IMR-90 (cell line): ENCODE data around the gene ALKBH7. TPM values are rescaled to one million over a fixed set of nuclear protein-coding genes. Genes with fewer than 3 reads are reported as not detected.

Experiments used
- ATAC-seq: fragments of 200-7000 bp; cut with Tn5 transposase; 2 replicates; pipeline ENCODE4 v1.9.1; 2020; ENCODE audit warnings: low read depth, mild to moderate bottlenecking, moderate library complexity
- BruUV-seq: library from RNA; stranded (reverse); fragments of 400-500 nt; replicated peaks from 2 replicates; lab custom pipeline; 2021; lab: Mats Ljungman, UMichigan
- CTCF ChIA-PET: fragments of 300-600 bp; formaldehyde crosslinking; extraction: SDS; loops from one replicate; lab custom pipeline; 2021; ENCODE audit warnings: antibody characterized with exemption; lab: Yijun Ruan, JAX
- POLR2A ChIA-PET: fragments of 300-600 bp; sonication (Branson Sonifier 250); formaldehyde crosslinking; loops from one replicate; lab custom pipeline; 2022; ENCODE audit warnings: antibody characterized with exemption; ENCODE audit not compliant: unreplicated experiment; lab: Charles Lee
- DNase-seq: peaks from one replicate; pipeline ENCODE4 v3.0.0; 2013
- H2AFZ ChIP-seq: replicated peaks from 2 replicates; pipeline ENCODE3; 2013; ENCODE audit warnings: low read length, mild to moderate bottlenecking; ENCODE audit not compliant: poor library complexity
- H2AK5ac ChIP-seq: 2 replicates; pipeline ENCODE4 v1.6.1; 2013; ENCODE audit warnings: low read depth, low read length, inconsistent platforms
- H2AK9ac ChIP-seq: replicated peaks from 2 replicates; pipeline ENCODE3; 2013; ENCODE audit warnings: mild to moderate bottlenecking, low read depth, low read length, moderate library complexity; ENCODE audit not compliant: poor library complexity
- H2BK120ac ChIP-seq: 2 replicates; pipeline ENCODE4 v1.6.1; 2013; ENCODE audit warnings: low read depth, low read length, inconsistent platforms
- H2BK15ac ChIP-seq: 3 replicates; pipeline ENCODE4 v1.6.1; 2013; ENCODE audit warnings: low read depth, low read length, inconsistent platforms
- H2BK20ac ChIP-seq: 2 replicates; pipeline ENCODE4 v1.6.1; 2013; ENCODE audit warnings: low read depth, mild to moderate bottlenecking, inconsistent platforms, low read length, moderate library complexity
- H2BK5ac ChIP-seq: 2 replicates; pipeline ENCODE4 v1.6.1; 2013; ENCODE audit warnings: mild to moderate bottlenecking, low read depth, low read length, inconsistent platforms; ENCODE audit not compliant: poor library complexity, severe bottlenecking
- H3K14ac ChIP-seq: replicated peaks from 2 replicates; pipeline ENCODE4 v1.6.1; 2013; ENCODE audit warnings: low read depth, low read length, inconsistent platforms
- H3K18ac ChIP-seq: 2 replicates; pipeline ENCODE4 v1.6.1; 2013; ENCODE audit warnings: low read depth, low read length, control low read depth
- H3K23ac ChIP-seq: 2 replicates; pipeline ENCODE4 v1.6.1; 2013; ENCODE audit warnings: low read depth, low read length, inconsistent platforms
- H3K27ac ChIP-seq: 2 replicates; pipeline ENCODE4 v1.5.1; 2013; ENCODE audit warnings: mild to moderate bottlenecking, control low read depth, low read length; ENCODE audit not compliant: insufficient read depth
- H3K27me3 ChIP-seq: 2 replicates; pipeline ENCODE4 v1.6.1; 2013; ENCODE audit warnings: low read length; ENCODE audit not compliant: control insufficient read depth, insufficient read depth
- H3K36me3 ChIP-seq: 2 replicates; pipeline ENCODE4 v1.6.1; 2013; ENCODE audit warnings: low read length, mixed read lengths; ENCODE audit not compliant: control insufficient read depth, insufficient read depth
- H3K4ac ChIP-seq: 2 replicates; pipeline ENCODE4 v1.6.1; 2013; ENCODE audit warnings: low read depth, low read length, inconsistent platforms
- H3K4me1 ChIP-seq: 2 replicates; pipeline ENCODE4 v1.6.1; 2013; ENCODE audit warnings: low read length, mixed read lengths; ENCODE audit not compliant: control insufficient read depth, insufficient read depth
- H3K4me2 ChIP-seq: 2 replicates; pipeline ENCODE4 v1.6.1; 2013; ENCODE audit warnings: low read depth, mild to moderate bottlenecking, control low read depth, low read length, moderate library complexity
- H3K4me3 ChIP-seq: 2 replicates; pipeline ENCODE4 v1.5.1; 2013; ENCODE audit warnings: low read depth, mild to moderate bottlenecking, control low read depth, low read length, moderate library complexity; ENCODE audit not compliant: insufficient read depth
- H3K56ac ChIP-seq: 2 replicates; pipeline ENCODE4 v1.6.1; 2013; ENCODE audit warnings: low read length, inconsistent platforms; ENCODE audit not compliant: insufficient read depth; ENCODE audit errors: extremely low read depth
- H3K79me1 ChIP-seq, 2 experiments: 2 replicates each; pipeline ENCODE4 v1.6.1; 2013; ENCODE audit warnings: low read length in 2 of 2, inconsistent platforms in 1 of 2, low read depth in 1 of 2
- H3K9ac ChIP-seq: 2 replicates; pipeline ENCODE4 v1.6.1; 2013; ENCODE audit warnings: low read depth, low read length, control low read depth
- H3K9me1 ChIP-seq: 2 replicates; pipeline ENCODE4 v1.6.1; 2013; ENCODE audit warnings: low read length, inconsistent platforms; ENCODE audit not compliant: insufficient read depth
- H3K9me3 ChIP-seq: 2 replicates; pipeline ENCODE4 v1.6.1; 2013; ENCODE audit warnings: low read length; ENCODE audit not compliant: control insufficient read depth, insufficient read depth
- H4K20me1 ChIP-seq: 2 replicates; pipeline ENCODE4 v1.6.1; 2013; ENCODE audit warnings: low read length, inconsistent platforms; ENCODE audit not compliant: insufficient read depth
- H4K5ac ChIP-seq: 2 replicates; pipeline ENCODE4 v1.6.1; 2013; ENCODE audit warnings: mild to moderate bottlenecking, low read depth, low read length, control low read depth
- H4K8ac ChIP-seq, 2 experiments: 2 replicates each; pipeline ENCODE4 v1.6.1; 2013; ENCODE audit warnings: low read depth in 2 of 2, low read length in 2 of 2, control low read depth in 1 of 2, inconsistent platforms in 1 of 2
- H4K91ac ChIP-seq: 2 replicates; pipeline ENCODE4 v1.6.1; 2013; ENCODE audit warnings: low read depth, low read length, inconsistent platforms; ENCODE audit not compliant: insufficient read depth
- BHLHE40 ChIP-seq: fragments of 150-350 bp; IDR thresholded peaks from 2 replicates; pipeline ENCODE4 v1.6.1; 2016; ENCODE audit warnings: mild to moderate bottlenecking, low read depth, low read length
- CEBPB ChIP-seq: IDR thresholded peaks from 2 replicates; pipeline ENCODE4 v1.6.1; 2012; ENCODE audit warnings: low read depth, low read length, improper control_type of control experiment
- CHD1 ChIP-seq: IDR thresholded peaks from 2 replicates; pipeline ENCODE4 v1.6.1; 2012; ENCODE audit warnings: low read depth, low read length, improper control_type of control experiment
- FOS ChIP-seq: fragments of 150-350 bp; IDR thresholded peaks from 2 replicates; pipeline ENCODE4 v1.6.1; 2016; ENCODE audit warnings: low read depth, low read length
- MAFK ChIP-seq: IDR thresholded peaks from 2 replicates; pipeline ENCODE4 v1.6.1; 2012; ENCODE audit warnings: low read depth, low read length, improper control_type of control experiment
- MAZ ChIP-seq: IDR thresholded peaks from 2 replicates; pipeline ENCODE4 v1.6.1; 2012; ENCODE audit warnings: low read depth, mild to moderate bottlenecking, low read length, improper control_type of control experiment, moderate library complexity, borderline replicate concordance
- MXI1 ChIP-seq: IDR thresholded peaks from 2 replicates; pipeline ENCODE4 v1.6.1; 2012; ENCODE audit warnings: low read depth, mild to moderate bottlenecking, low read length, moderate library complexity, borderline replicate concordance
- NFE2L2 ChIP-seq: fragments of 150-350 bp; IDR thresholded peaks from 2 replicates; pipeline ENCODE4 v1.6.1; 2016; ENCODE audit warnings: low read depth, mild to moderate bottlenecking, low read length
- POLR2A ChIP-seq: IDR thresholded peaks from 2 replicates; pipeline ENCODE4 v1.6.1; 2012; ENCODE audit warnings: mild to moderate bottlenecking, low read depth, low read length
- RAD21 ChIP-seq: IDR thresholded peaks from 2 replicates; pipeline ENCODE4 v1.6.1; 2012; ENCODE audit warnings: low read length, improper control_type of control experiment
- RCOR1 ChIP-seq: IDR thresholded peaks from 2 replicates; pipeline ENCODE4 v1.6.1; 2012; ENCODE audit warnings: mild to moderate bottlenecking, low read length, improper control_type of control experiment; ENCODE audit not compliant: insufficient replicate concordance
- RFX5 ChIP-seq: IDR thresholded peaks from 2 replicates; pipeline ENCODE4 v1.8.0; 2012; ENCODE audit warnings: low read depth, mild to moderate bottlenecking, low read length, moderate library complexity
- SMC3 ChIP-seq: fragments of 150-350 bp; IDR thresholded peaks from 2 replicates; pipeline ENCODE4 v1.6.1; 2016; ENCODE audit warnings: low read depth, mild to moderate bottlenecking, antibody characterized with exemption, low read length, moderate library complexity
- WGBS, 2 experiments: methylation state at CpG; one replicate each; pipeline versions ENCODE4 v1.1.5 to v1.1.7; 2013; ENCODE audit warnings: missing lambda C conversion rate in 2 of 2; ENCODE audit not compliant: insufficient read length in 1 of 2; ENCODE audit errors: extremely low coverage in 2 of 2; 5-methylcytosine and 5-hydroxymethylcytosine counted together
- dilution Hi-C: fragments of 300-500 bp; cut with HindIII; formaldehyde crosslinking; loops from one replicate; pipeline ENCODE4 v1.14.3; 2018; ENCODE audit warnings: low sequenced_read_pairs; ENCODE audit not compliant: unreplicated experiment
- in situ Hi-C: fragments of 300-500 bp; cut with MboI; formaldehyde crosslinking; loops from 3 replicates; pipeline ENCODE4 v1.14.3; 2019; ENCODE audit warnings: low sequenced_read_pairs, inconsistent platforms, mixed read lengths
- intact Hi-C: fragments of 100-400 bp; cut with micrococcal nuclease; formaldehyde crosslinking; loops from 2 replicates; pipeline ENCODE4 v1.10.0; 2022
- polyA plus RNA-seq, 3 experiments: library from polyadenylated mRNA; depleted of rRNA; stranded (reverse); fragments of >200 nt; gene quantifications; 2 replicates each; pipeline ENCODE4 v1.2.3, GENCODE V29; 2012; ENCODE audit warnings: low replicate concordance in 1 of 3
- total RNA-seq: library from RNA; depleted of rRNA; stranded (reverse); fragments of >200 nt; gene quantifications from 2 replicates; pipeline ENCODE4 v1.2.3, GENCODE V29; 2012
- TF ChIP-seq, protein P1 (sequence below): fragments of 150-350 bp; IDR thresholded peaks from 2 replicates; pipeline ENCODE4 v1.6.1; 2017; ENCODE audit warnings: mild to moderate bottlenecking, antibody characterized with exemption, low read length, low read depth
- TF ChIP-seq, protein P2 (sequence below): fragments of 150-350 bp; IDR thresholded peaks from 2 replicates; pipeline ENCODE4 v1.6.1; 2016; ENCODE audit warnings: low read depth, mild to moderate bottlenecking, low read length, moderate library complexity, borderline replicate concordance
- TF ChIP-seq, protein P3 (sequence below): conservative IDR thresholded peaks from 2 replicates; pipeline ENCODE4 v1.5.1; 2012; ENCODE audit warnings: mild to moderate bottlenecking, low read depth, low read length, improper control_type of control experiment

The ALKBH7 gene
- total and polyA plus RNA-seq, 2 of the 4 experiments (the other 2 are of a cell fraction) = 9.3 to 22.5 TPM

DNA sequence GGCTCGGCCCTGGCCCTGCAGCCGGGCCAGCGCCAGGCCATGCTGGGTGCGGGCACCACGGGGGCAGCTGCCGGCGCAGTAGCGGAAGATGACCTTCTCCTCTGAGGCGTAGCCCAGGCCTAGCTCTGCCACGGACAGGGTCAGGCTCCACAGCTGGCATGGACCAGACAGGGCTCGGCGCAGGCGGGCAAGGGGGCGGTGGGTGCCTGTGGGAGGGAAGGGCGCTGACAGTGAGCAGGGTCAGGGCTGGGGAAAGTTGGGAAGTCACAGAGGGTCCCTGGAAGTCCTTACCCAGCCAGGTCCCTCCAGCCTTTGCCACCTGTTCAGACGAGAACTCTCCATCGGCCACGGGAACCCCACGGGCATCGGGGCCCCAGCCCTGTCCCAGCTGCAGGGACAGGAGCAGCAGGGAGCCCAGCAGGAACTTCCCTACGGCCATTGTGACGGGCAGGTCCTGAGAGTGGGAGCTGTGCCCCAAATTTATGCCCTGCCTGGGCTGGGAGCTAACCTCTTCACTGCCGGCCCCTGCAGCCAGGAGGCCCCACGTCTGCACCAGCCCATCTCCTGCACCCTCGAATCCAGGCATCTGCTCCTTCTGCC is 2.9 kb downstream of the ALKBH7 start, which contains the start of gene PSPN:
Gene PSPN, minus strand, starts transcription at position 523 of the 600 bp plus-strand sequence. Its CDS starts 84 bp downstream, at position 439.
- TF ChIP-seq CHD1 (no peak), RCOR1 (no peak), MXI1 (no peak), MAZ (no peak), POLR2A (no peak), MAFK (no peak), FOS (no peak), SMC3 (no peak), NFE2L2 (no peak), CEBPB (no peak), RFX5 (no peak), RAD21 (no peak), BHLHE40 (no peak)
- TF ChIP-seq, protein P1, sequence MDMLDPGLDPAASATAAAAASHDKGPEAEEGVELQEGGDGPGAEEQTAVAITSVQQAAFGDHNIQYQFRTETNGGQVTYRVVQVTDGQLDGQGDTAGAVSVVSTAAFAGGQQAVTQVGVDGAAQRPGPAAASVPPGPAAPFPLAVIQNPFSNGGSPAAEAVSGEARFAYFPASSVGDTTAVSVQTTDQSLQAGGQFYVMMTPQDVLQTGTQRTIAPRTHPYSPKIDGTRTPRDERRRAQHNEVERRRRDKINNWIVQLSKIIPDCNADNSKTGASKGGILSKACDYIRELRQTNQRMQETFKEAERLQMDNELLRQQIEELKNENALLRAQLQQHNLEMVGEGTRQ = no peak
- TF ChIP-seq, protein P2, sequence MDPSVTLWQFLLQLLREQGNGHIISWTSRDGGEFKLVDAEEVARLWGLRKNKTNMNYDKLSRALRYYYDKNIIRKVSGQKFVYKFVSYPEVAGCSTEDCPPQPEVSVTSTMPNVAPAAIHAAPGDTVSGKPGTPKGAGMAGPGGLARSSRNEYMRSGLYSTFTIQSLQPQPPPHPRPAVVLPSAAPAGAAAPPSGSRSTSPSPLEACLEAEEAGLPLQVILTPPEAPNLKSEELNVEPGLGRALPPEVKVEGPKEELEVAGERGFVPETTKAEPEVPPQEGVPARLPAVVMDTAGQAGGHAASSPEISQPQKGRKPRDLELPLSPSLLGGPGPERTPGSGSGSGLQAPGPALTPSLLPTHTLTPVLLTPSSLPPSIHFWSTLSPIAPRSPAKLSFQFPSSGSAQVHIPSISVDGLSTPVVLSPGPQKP = no peak
- TF ChIP-seq, protein P3, sequence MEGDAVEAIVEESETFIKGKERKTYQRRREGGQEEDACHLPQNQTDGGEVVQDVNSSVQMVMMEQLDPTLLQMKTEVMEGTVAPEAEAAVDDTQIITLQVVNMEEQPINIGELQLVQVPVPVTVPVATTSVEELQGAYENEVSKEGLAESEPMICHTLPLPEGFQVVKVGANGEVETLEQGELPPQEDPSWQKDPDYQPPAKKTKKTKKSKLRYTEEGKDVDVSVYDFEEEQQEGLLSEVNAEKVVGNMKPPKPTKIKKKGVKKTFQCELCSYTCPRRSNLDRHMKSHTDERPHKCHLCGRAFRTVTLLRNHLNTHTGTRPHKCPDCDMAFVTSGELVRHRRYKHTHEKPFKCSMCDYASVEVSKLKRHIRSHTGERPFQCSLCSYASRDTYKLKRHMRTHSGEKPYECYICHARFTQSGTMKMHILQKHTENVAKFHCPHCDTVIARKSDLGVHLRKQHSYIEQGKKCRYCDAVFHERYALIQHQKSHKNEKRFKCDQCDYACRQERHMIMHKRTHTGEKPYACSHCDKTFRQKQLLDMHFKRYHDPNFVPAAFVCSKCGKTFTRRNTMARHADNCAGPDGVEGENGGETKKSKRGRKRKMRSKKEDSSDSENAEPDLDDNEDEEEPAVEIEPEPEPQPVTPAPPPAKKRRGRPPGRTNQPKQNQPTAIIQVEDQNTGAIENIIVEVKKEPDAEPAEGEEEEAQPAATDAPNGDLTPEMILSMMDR = no peak
- intact Hi-C loops = no loop called here
- no peak within 1 kb of the TSS for H4K5ac ChIP-seq
- ATAC-seq = no peak
- H3K27me3 ChIP-seq = no peaks in the 10 kb centered on the region
- POLR2A ChIA-PET = no interaction called here
- H3K36me3 ChIP-seq = peaks cover 16% of the 10 kb centered on the region
- in situ Hi-C loops = no loop called here
- H3K4ac ChIP-seq = no peak within 1 kb of the TSS
- peaks cover 7 to 14% of the 10 kb centered on the region in 2 experiments; a peak in 3 of 4 replicates for H3K79me1 ChIP-seq
- H3K9me1 ChIP-seq = peaks cover 13% of the 10 kb centered on the region
- H3K27ac ChIP-seq = no peak within 1 kb of the TSS
- peaks cover 11% of the 10 kb centered on the region for H3K4me1 ChIP-seq
- H3K9ac ChIP-seq = no peak within 1 kb of the TSS
- WGBS, 2 experiments = 99% methylated on average over 13 of the region's 25 CpGs; no CpG with 5 or more reads in 1 of the 2 experiments
- H3K18ac ChIP-seq = no peak within 1 kb of the TSS
- CTCF ChIA-PET = no interaction called here
- DNase-seq = no peak
- dilution Hi-C loops = no loop called here
- H4K91ac ChIP-seq = no peak within 1 kb of the TSS
- H3K9me3 ChIP-seq = peaks cover 7% of the 10 kb centered on the region; the same call in 1 of the 2 replicates
- H2AFZ ChIP-seq = peak within 1 kb of the TSS; percentile 32
- BruUV-seq = no TSS peak
- H2AK9ac ChIP-seq = peak within 1 kb of the TSS; percentile 37
- H4K20me1 ChIP-seq = no peaks in the 10 kb centered on the region
- no peak within 1 kb of the TSS for H2BK5ac ChIP-seq
- H2BK15ac ChIP-seq = no peak within 1 kb of the TSS
- no peak within 1 kb of the TSS for H3K4me2 ChIP-seq
- H4K8ac ChIP-seq = no peak within 1 kb of the TSS
- H3K4me3 ChIP-seq = no peak within 1 kb of the TSS
- no peak within 1 kb of the TSS for H3K14ac ChIP-seq
- no peak within 1 kb of the TSS for H3K56ac ChIP-seq
- H3K23ac ChIP-seq = no peak within 1 kb of the TSS
- no peak within 1 kb of the TSS for H2BK120ac ChIP-seq
- no peak within 1 kb of the TSS for H2BK20ac ChIP-seq
- no peak within 1 kb of the TSS for H2AK5ac ChIP-seq
